Prostate gland (tissue), 2 donors: ENCODE data around the gene DNALI1. TPM values are rescaled to one million over a fixed set of nuclear protein-coding genes. Genes with fewer than 3 reads are reported as not detected.

ENCODE experiments used
- DNase-seq: peaks from one replicate; pipeline ENCODE4 v3.0.0-alpha.2; 2019; ENCODE audit warnings: low spot score
- H3K27ac ChIP-seq, 2 donors: fragments of 200-600 bp; sonication (generic); 2 replicates each; pipeline ENCODE4 v1.5.1; 2017 to 2019
- H3K27me3 ChIP-seq: fragments of 200-600 bp; sonication (generic); replicated peaks from 2 replicates; pipeline ENCODE4 v1.5.1; 2019; ENCODE audit not compliant: insufficient read depth
- H3K36me3 ChIP-seq, 2 donors: fragments of 200-600 bp; sonication (generic); 1 replicate in 1 of 2; 2 replicates in 1 of 2; pipeline versions ENCODE4 v1.5.1 to v1.8.1; 2017 to 2019
- H3K4me1 ChIP-seq: fragments of 200-600 bp; sonication (generic); replicated peaks from 2 replicates; pipeline ENCODE4 v1.5.1; 2019
- H3K4me3 ChIP-seq, 2 donors: fragments of 200-600 bp; sonication (generic); 2 replicates each; pipeline ENCODE4 v1.5.1; 2017 to 2019
- H3K9me3 ChIP-seq: fragments of 200-600 bp; sonication (generic); 2 replicates; pipeline ENCODE4 v1.5.1; 2017
- CTCF ChIP-seq, 4 experiments: fragments of 200-600 bp in 2 of 4; fragments of 450-650 bp in 2 of 4; sonication (generic) in 2 of 4; IDR thresholded peaks; 1 replicate in 3 of 4; 2 replicates in 1 of 4; pipeline ENCODE4 v1.5.1; 2016 to 2019; ENCODE audit warnings: antibody characterized with exemption in 4 of 4, mild to moderate bottlenecking in 2 of 4, moderate library complexity in 2 of 4
- POLR2A ChIP-seq: fragments of 450-650 bp; IDR thresholded peaks from one replicate; pipeline ENCODE4 v1.6.1; 2016; ENCODE audit warnings: antibody characterized with exemption, mild to moderate bottlenecking
- POLR2AphosphoS5 ChIP-seq: sonication (generic); formaldehyde crosslinking; IDR thresholded peaks from one replicate; pipeline ENCODE4 v1.6.1; 2017; ENCODE audit warnings: antibody characterized with exemption
- WGBS: methylation state at CpG from one replicate; pipeline ENCODE4 v1.1.5; 2018; 5-methylcytosine and 5-hydroxymethylcytosine counted together
- intact Hi-C: fragments of 100-400 bp; cut with DNase I; formaldehyde crosslinking; loops from one replicate; pipeline ENCODE4 v1.14.2; 2022
- total RNA-seq, 2 donors: library from RNA; depleted of rRNA; stranded (reverse); fragments of >200 nt; gene quantifications; one replicate each; pipeline ENCODE4 v1.1.0, GENCODE V29; 2016

DNALI1 gene
- total RNA-seq, 2 donors from 2014 or later = 23.8 to 37.4 TPM

- Histone ChIP-seq H3K9me3 (no peaks in the 10 kb centered on the region), H3K36me3 (no peaks in the 10 kb centered on the region), H3K4me3 (no peak overlapping the region), H3K4me1 (no peaks in the 10 kb centered on the region), H3K27ac (no peak overlapping the region), H3K27me3 (no peaks in the 10 kb centered on the region)
- intact Hi-C loops = no loop called here
- no peak for DNase-seq
- TF ChIP-seq POLR2AphosphoS5 (no peak), POLR2A (no peak), CTCF (IDR thresholded peaks at IDR 0.05) (no peak)
These were observed 44.7 kb downstream of the DNALI1 start for GRCh38 chr1:37601441-37601840.

- DNase-seq = no peak
These were observed 46.3 kb downstream of the DNALI1 start for GRCh38 chr1:37602750-37603694.

GRCh38 chr1:37605061-37605650, 48.4 kb downstream of the DNALI1 start:
- Histone ChIP-seq H3K4me3 (no peak overlapping the region), H3K36me3 (no peaks in the 10 kb centered on the region), H3K4me1 (no peaks in the 10 kb centered on the region), H3K9me3 (no peaks in the 10 kb centered on the region), H3K27ac (no peak overlapping the region), H3K27me3 (no peaks in the 10 kb centered on the region)
- TF ChIP-seq CTCF (IDR thresholded peaks at IDR 0.05) = no peak
- no peak for TF ChIP-seq POLR2A
- no peak for TF ChIP-seq POLR2AphosphoS5
- 68% methylated on average over 12 of the region's 12 CpGs for WGBS
- intact Hi-C loops = loop anchor here (2.0 kb wide), 1 partner anchor 72 kb away; no protein-coding TSS in a partner anchor
- no peak for DNase-seq

More at GRCh38 chr1:37602750-37603694, 46.3 kb downstream of the DNALI1 start:
- 35% methylated on average over 8 of the region's 8 CpGs for WGBS
- no peak overlapping the region for H3K4me3 ChIP-seq
- intact Hi-C loops = loop anchor here (2.0 kb wide), 1 partner anchor 80 kb away; no protein-coding TSS in a partner anchor
- no peaks in the 10 kb centered on the region for H3K4me1 ChIP-seq
- H3K27ac ChIP-seq = no peak overlapping the region
- TF ChIP-seq POLR2A = no peak
- peak in 3 of 4 experiments; percentile 12 to 50 (median 44) for TF ChIP-seq CTCF (IDR thresholded peaks at IDR 0.05)
- no peaks in the 10 kb centered on the region for H3K36me3 ChIP-seq
- no peaks in the 10 kb centered on the region for H3K27me3 ChIP-seq
- no peaks in the 10 kb centered on the region for H3K9me3 ChIP-seq

- Histone ChIP-seq H3K4me1 (no peaks in the 10 kb centered on the region), H3K27ac (no peak overlapping the region), H3K4me3 (no peak overlapping the region), H3K27me3 (no peaks in the 10 kb centered on the region), H3K9me3 (no peaks in the 10 kb centered on the region), H3K36me3 (no peaks in the 10 kb centered on the region)
- DNase-seq = peak; percentile 48
- WGBS = 35% methylated on average over 9 of the region's 9 CpGs
- intact Hi-C loops = loop anchor here (2.0 kb wide), 1 partner anchor 71 kb away; no protein-coding TSS in a partner anchor
- TF ChIP-seq POLR2AphosphoS5 = peak; percentile 5
- TF ChIP-seq POLR2A = no peak
These were observed 49.2 kb downstream of the DNALI1 start for GRCh38 chr1:37605806-37606474.
